BLaER1 (cell line): ENCODE measurements around the gene VAMP8.
A peak's percentile ranks its signal among the peaks of the same experiment; 100 is the strongest.
"Not testable (repeated sequence)": the region's sequence is repeated elsewhere in the genome, so short reads cannot be mapped to it uniquely, and the experiment has no call there.

Experiments used
- H3K27ac ChIP-seq: shearing (Covaris generic); formaldehyde crosslinking; 2 replicates; pipeline ENCODE4 v1.8.1; 2022
- H3K27me3 ChIP-seq: shearing (Covaris generic); formaldehyde crosslinking; 2 replicates; pipeline ENCODE4 v1.8.1; 2022
- H3K36me3 ChIP-seq: shearing (Covaris generic); formaldehyde crosslinking; 2 replicates; pipeline ENCODE4 v1.8.1; 2022
- H3K4me1 ChIP-seq: shearing (Covaris generic); formaldehyde crosslinking; 2 replicates; pipeline ENCODE4 v1.8.1; 2022
- H3K4me2 ChIP-seq: shearing (Covaris generic); formaldehyde crosslinking; 2 replicates; pipeline ENCODE4 v1.8.1; 2022
- H3K4me3 ChIP-seq: shearing (Covaris generic); formaldehyde crosslinking; 2 replicates; pipeline ENCODE4 v1.8.1; 2022
- H3K9ac ChIP-seq: shearing (Covaris generic); formaldehyde crosslinking; 2 replicates; pipeline ENCODE4 v1.8.1; 2022
- H3K9me3 ChIP-seq: shearing (Covaris generic); formaldehyde crosslinking; 2 replicates; pipeline ENCODE4 v1.8.1; 2022
- H4K20me1 ChIP-seq: shearing (Covaris generic); formaldehyde crosslinking; 2 replicates; pipeline ENCODE4 v1.8.1; 2022
- Cebpa-rat ChIP-seq: shearing (Covaris generic); IDR thresholded peaks from 2 replicates; pipeline ENCODE4 v1.8.1; 2022

Gene VAMP8

GRCh38 chr2:85611705-85612587, 34.6 kb downstream of the VAMP8 start, which contains the start of gene C2orf68:
C2orf68 (minus strand) TSS chr2:85612066; CDS start chr2:85611984, 82 bp downstream.
- Histone ChIP-seq H3K4me2 (peak within 1 kb of the TSS; percentile 85), H3K36me3 (peaks cover 36% of the 10 kb centered on the region), H3K9ac (peak within 1 kb of the TSS; percentile 87), H3K4me3 (peak within 1 kb of the TSS; percentile 87), H4K20me1 (peaks cover 48% of the 10 kb centered on the region), H3K4me1 (peaks cover 35% of the 10 kb centered on the region), H3K27me3 (no peaks in the 10 kb centered on the region), H3K27ac (peak within 1 kb of the TSS; percentile 81), H3K9me3 (no peaks in the 10 kb centered on the region)
- no peak for TF ChIP-seq Cebpa-rat

GRCh38 chr2:85613717-85614515, 36.5 kb downstream of the VAMP8 start:
- Histone ChIP-seq H4K20me1 (peaks cover 50% of the 10 kb centered on the region), H3K36me3 (peaks cover 35% of the 10 kb centered on the region), H3K4me3 (no peak overlapping the region), H3K4me2 (no peak overlapping the region), H3K9ac (0 out of 2 replicates have a peak overlapping the region, but pooled peaks have one; percentile 1), H3K9me3 (no peaks in the 10 kb centered on the region), H3K4me1 (peaks cover 47% of the 10 kb centered on the region), H3K27me3 (no peaks in the 10 kb centered on the region), H3K27ac (no peak overlapping the region)
- no peak for TF ChIP-seq Cebpa-rat

- not testable (repeated sequence) for H3K27ac ChIP-seq, H3K9ac ChIP-seq, H3K27me3 ChIP-seq, H3K4me3 ChIP-seq, H3K4me2 ChIP-seq, H3K9me3 ChIP-seq
- Histone ChIP-seq H4K20me1 (peaks cover 50% of the 10 kb centered on the region), H3K36me3 (peaks cover 35% of the 10 kb centered on the region), H3K4me1 (peaks cover 47% of the 10 kb centered on the region)
Observed at GRCh38 chr2:85614757-85615156, 37.4 kb downstream of the VAMP8 start.

GRCh38 chr2:85615413-85615728, 38.0 kb downstream of the VAMP8 start:
- TF ChIP-seq Cebpa-rat, result no peak

GRCh38 chr2:85617723-85618122, 40.3 kb downstream of the VAMP8 start:
- not testable (repeated sequence) for H3K27me3 ChIP-seq, H3K27ac ChIP-seq, H3K9me3 ChIP-seq
- Histone ChIP-seq H3K9ac (peak overlapping the region; percentile 98), H3K4me3 (peak overlapping the region; percentile 97; the same call in 1 of the 2 replicates), H3K4me1 (peaks cover 26% of the 10 kb centered on the region), H4K20me1 (peaks cover 63% of the 10 kb centered on the region), H3K36me3 (peaks cover 56% of the 10 kb centered on the region), H3K4me2 (peak overlapping the region; percentile 84)

More at GRCh38 chr2:85615413-85615728, 38.0 kb downstream of the VAMP8 start:
- peak overlapping the region; percentile 97 for H3K27ac ChIP-seq
- H3K9ac ChIP-seq, result no peak overlapping the region
- H3K4me2 ChIP-seq, result peak overlapping the region; percentile 84
- no peaks in the 10 kb centered on the region for H3K9me3 ChIP-seq
- peaks cover 35% of the 10 kb centered on the region for H3K36me3 ChIP-seq
- no peak overlapping the region; the same call in 1 of the 2 replicates for H3K4me3 ChIP-seq
- H3K4me1 ChIP-seq, result peaks cover 42% of the 10 kb centered on the region
- H3K27me3 ChIP-seq, result no peaks in the 10 kb centered on the region
- H4K20me1 ChIP-seq, result peaks cover 50% of the 10 kb centered on the region

- no peak overlapping the region for H3K4me2 ChIP-seq
- peaks cover 74% of the 10 kb centered on the region for H3K36me3 ChIP-seq
- no peaks in the 10 kb centered on the region for H3K9me3 ChIP-seq
- H4K20me1 ChIP-seq, result peaks cover 78% of the 10 kb centered on the region
- no peak overlapping the region for H3K4me3 ChIP-seq
- no peaks in the 10 kb centered on the region for H3K27me3 ChIP-seq
- H3K4me1 ChIP-seq, result peaks cover 21% of the 10 kb centered on the region
- H3K27ac ChIP-seq, result no peak overlapping the region
- TF ChIP-seq Cebpa-rat, result no peak
- H3K9ac ChIP-seq, result no peak overlapping the region
Observed at GRCh38 chr2:85619617-85620016, 42.2 kb downstream of the VAMP8 start.

GRCh38 chr2:85621338-85621737, 44.0 kb downstream of the VAMP8 start:
- no peaks in the 10 kb centered on the region for H3K27me3 ChIP-seq
- no peak for TF ChIP-seq Cebpa-rat
- no peaks in the 10 kb centered on the region for H3K9me3 ChIP-seq

DNA sequence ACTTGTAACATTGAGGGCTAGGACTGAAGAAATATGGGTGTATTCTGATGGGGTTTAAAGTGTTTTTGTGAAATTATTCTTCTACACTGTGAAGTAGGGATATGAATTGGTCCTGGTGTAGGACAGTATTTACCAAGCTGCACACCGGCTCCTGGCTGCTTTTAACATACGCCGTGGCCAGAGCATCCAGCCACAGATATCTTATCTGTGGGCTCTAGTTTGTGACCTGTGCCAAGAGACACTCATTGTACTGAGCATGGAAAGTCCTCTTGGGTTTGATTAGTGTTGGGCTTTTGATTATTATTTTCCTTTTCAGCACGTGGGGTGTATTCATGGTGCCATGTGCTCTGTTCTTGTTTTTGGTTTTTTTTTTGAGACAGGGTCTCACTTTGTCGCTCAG, 46.6 kb downstream of the VAMP8 start:
- peaks cover 99% of the 10 kb centered on the region for H3K36me3 ChIP-seq
- no peak overlapping the region for H3K9ac ChIP-seq
- H3K4me3 ChIP-seq, result no peak overlapping the region
- no peak overlapping the region for H3K4me2 ChIP-seq
- H3K27ac ChIP-seq, result no peak overlapping the region
- no peaks in the 10 kb centered on the region for H3K27me3 ChIP-seq
- TF ChIP-seq Cebpa-rat, result no peak
- no peaks in the 10 kb centered on the region for H3K4me1 ChIP-seq
- H3K9me3 ChIP-seq, result no peaks in the 10 kb centered on the region
- peaks cover 72% of the 10 kb centered on the region for H4K20me1 ChIP-seq

More at GRCh38 chr2:85621338-85621737, 44.0 kb downstream of the VAMP8 start:
- no peak overlapping the region for H3K4me3 ChIP-seq
- no peak overlapping the region for H3K27ac ChIP-seq
- peaks cover 79% of the 10 kb centered on the region for H4K20me1 ChIP-seq
- H3K9ac ChIP-seq, result no peak overlapping the region
- peaks cover 91% of the 10 kb centered on the region for H3K36me3 ChIP-seq
- no peak overlapping the region for H3K4me2 ChIP-seq
- H3K4me1 ChIP-seq, result peaks cover 15% of the 10 kb centered on the region

DNA sequence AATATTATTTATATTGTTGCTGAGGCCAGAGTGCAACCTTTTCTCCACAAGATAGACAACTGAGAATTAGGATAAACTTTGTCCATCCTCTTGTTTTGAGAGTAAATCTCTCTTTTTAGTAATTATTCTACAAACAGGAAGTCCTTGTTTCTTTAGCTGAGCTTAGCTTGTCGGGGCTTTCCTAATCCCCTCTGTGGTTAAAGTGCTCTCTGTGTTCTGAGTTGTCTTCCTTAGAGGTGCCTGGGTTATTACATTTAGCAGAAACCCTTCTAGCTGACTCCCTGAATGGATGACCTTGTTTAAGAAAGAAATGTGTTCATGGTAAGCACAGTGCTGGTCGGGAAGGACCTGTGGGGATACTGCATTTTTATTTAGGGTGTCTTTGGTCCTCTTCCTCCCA, 51.3 kb downstream of the VAMP8 start:
- no peak overlapping the region for H3K4me2 ChIP-seq
- H3K27ac ChIP-seq, result no peak overlapping the region
- H3K36me3 ChIP-seq, result peaks cover 100% of the 10 kb centered on the region
- H4K20me1 ChIP-seq, result peaks cover 47% of the 10 kb centered on the region
- H3K4me3 ChIP-seq, result no peak overlapping the region
- no peaks in the 10 kb centered on the region for H3K4me1 ChIP-seq
- H3K9ac ChIP-seq, result no peak overlapping the region
- H3K9me3 ChIP-seq, result no peaks in the 10 kb centered on the region
- no peaks in the 10 kb centered on the region for H3K27me3 ChIP-seq
- no peak for TF ChIP-seq Cebpa-rat

DNA sequence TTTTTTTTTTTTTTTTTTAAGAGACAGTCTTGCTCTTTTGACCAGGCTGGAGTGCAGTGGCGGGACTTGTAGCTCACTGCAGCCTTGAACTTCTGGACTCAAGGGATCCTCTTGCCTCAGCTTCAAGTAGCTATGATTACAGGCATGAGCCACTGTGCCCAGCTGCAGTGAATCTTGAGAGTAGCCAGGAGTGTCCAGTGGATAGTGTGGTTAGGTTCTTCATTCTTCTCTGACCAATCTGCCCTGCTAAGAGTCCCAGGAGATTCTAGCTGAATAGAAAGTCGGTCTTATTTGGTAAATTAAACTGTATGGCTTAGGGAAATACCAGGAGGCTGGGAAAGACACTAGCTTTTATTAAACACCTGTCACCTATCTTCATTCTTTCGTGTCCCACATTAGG, 53.9 kb downstream of the VAMP8 start:
- Histone ChIP-seq H3K4me2 (no peak overlapping the region), H3K9ac (no peak overlapping the region), H3K27me3 (no peaks in the 10 kb centered on the region), H3K4me1 (no peaks in the 10 kb centered on the region), H3K36me3 (peaks cover 100% of the 10 kb centered on the region), H3K4me3 (no peak overlapping the region), H3K9me3 (no peaks in the 10 kb centered on the region), H4K20me1 (peaks cover 60% of the 10 kb centered on the region), H3K27ac (no peak overlapping the region)
- TF ChIP-seq Cebpa-rat, result no peak
